HUDEP-2 (cell line): ENCODE data around the gene LINGO4.
"Not testable (repeated sequence)": the region's sequence is repeated elsewhere in the genome, so short reads cannot be mapped to it uniquely, and the experiment has no call there.

ENCODE experiments used
- DNase-seq, 76 experiments: peaks; one replicate each; lab custom pipeline; 2025; ENCODE audit not compliant: unreplicated experiment in 76 of 76; lab: John Stamatoyannopoulos, UW

The LINGO4 gene

DNA sequence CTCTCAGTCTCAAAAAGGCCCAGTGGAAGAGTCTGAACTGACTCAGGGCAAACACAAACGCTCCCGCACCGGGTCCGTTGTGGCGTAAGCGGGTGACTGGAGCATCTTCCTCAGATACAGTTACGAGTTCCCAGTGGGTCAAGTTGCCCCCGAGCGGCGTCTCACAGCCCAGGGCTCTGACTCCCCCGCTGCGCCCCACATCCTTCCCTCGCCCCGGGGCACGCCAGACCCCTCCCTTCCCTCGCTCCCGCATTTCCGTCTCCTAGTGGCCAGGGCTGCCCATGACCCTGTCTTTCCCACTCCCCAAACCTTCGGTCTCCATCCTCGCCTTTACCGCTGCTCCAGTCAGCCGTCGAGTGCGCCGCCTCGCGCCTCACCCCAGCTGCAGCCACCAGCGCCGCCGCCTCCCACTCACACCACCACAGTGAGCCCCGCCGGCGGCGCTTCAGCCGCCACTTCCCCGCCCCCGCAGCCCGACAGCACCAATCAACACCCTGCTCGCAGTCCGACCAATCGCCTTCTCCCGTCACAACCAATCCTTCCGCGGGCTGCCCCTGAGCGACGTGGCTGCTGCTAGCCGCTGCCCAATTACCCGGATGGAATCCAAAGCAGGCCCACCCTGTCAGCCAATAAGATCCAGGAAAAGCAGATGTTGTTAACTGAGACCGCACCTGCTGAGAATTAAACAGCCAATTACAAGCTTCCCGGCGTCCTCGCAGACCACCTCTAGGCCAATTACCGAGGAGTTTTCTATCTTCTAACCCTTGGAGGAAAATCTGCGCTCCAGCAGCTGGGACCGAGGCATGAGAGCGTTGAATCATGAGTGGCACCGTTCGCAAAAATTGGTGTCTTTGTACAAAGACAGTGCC is 14.9 kb downstream of the LINGO4 start, which contains the start of gene TDRKH:
TDRKH (minus strand) TSS at position 430 of the 869 bp plus-strand sequence. CDS start 7,478 bp downstream, outside the sequence.
- peak in 75 of 76 experiments; percentile 38 to 99 (median 98) for DNase-seq

DNA sequence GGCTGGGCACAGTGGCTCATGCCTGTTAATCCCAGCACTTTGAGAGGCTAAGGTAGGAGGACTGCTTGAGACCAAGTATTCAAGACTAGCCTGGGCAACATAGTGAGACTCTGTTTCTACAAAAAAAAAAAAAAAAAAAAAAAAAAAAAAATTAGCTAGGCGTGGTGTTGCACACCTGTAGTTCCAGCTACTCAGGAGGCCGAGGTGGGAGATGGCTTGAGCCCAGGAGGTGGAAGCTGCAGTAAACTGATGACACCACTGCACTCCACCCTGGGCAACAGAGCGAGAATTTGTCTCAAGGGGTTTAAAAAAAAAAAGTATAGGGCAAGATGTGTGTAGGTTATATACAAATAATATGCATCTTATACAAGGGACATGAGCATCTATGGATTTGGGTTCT is 17.5 kb downstream of the LINGO4 start:
- no peak for DNase-seq

DNA sequence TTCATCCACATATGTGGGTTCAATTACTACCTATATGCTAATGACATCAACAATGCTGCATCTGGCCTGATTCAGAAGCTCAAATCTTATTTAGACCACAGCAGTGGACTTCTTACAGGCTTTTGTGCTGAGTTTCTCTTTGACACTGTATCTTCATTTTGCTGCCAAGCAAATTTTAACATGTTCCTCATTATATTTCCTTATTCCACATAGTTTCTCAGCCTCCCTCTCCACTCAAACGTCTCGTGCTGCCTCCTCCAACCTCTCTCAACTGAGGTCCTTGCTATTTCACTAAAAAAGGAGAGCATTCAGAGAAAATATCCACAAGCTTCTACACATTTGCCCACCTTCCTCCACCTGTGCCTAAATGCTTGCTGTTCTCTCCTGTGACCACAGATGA is 21.4 kb downstream of the LINGO4 start:
- DNase-seq = no peak

DNA sequence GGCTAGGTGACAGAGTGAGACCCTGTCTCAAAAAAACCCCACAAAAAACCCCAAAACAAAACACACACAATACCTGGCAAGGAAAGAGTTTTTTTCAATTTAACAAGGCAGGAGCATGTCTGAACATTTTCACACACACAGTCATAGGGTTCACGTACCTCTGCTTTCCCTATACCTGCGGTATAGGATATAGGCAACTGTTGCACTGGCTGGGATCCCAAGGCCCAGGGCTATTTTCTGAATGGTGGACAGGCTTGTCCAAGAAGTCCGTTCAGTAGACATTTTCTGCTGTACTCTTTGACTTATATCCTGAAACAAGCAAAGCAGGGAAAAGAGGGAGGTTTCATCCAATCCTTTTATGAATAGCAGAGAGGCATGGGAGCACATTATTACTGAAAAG is 22.5 kb downstream of the LINGO4 start:
- no peak for DNase-seq

DNA sequence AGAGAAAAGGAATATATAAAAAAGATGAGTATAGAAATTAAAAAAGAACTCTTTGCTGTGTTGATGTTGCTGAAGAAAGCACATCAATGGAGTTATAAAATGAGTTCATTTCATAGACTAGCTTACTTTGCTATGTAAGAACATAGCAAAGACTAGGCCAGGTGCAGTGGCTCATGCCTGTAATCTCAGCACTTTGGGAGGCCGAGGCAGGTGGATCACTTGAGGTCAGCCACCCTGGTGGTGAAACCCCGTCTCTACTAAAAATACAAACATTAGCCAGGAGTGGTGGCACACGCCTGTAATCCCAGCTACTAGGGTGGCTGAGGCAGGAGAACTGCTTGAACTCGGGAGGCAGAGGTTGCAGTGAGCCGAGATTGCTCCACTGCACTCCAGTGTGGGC is 23.2 kb downstream of the LINGO4 start:
- DNase-seq = not testable (repeated sequence)

DNA sequence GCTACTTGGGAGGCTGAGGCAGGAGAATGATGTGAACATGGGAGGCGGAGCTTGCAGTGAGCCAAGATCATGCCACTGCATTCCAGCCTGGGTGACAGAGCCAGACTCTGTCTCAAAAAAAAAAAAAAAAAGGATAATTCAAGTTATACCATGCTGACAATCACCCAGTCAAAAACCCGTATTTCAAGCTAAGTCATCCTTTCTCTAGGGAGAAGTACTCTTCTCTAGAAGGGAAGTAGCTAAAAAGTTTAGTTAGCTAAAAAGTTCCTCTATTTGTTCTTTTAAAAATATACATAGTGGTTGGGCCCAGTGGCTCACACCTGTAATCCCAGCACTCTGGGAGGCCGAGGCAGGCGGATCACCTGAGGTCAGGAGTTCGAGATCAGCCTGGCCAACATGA is 24.5 kb downstream of the LINGO4 start:
- DNase-seq = not testable (repeated sequence)

DNA sequence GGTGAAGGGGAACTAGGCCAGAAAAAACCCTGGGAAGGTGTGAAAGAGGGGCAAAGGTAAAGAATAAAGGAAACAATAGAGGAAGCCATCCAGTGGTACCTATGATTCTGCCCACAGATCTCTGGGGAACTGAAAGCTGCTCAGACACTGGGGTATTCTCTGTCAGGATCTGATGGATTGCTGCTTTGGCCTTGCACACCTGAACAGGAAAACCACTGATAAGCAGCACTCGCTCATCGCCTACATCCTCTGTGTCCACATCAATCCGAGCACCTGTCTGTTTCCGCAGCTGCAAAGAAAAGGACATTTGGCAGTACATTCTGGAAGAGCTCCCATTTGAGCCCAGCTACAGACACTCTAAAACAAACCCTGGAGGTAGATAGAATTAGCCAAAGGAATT is 25.4 kb downstream of the LINGO4 start:
- DNase-seq = no peak

DNA sequence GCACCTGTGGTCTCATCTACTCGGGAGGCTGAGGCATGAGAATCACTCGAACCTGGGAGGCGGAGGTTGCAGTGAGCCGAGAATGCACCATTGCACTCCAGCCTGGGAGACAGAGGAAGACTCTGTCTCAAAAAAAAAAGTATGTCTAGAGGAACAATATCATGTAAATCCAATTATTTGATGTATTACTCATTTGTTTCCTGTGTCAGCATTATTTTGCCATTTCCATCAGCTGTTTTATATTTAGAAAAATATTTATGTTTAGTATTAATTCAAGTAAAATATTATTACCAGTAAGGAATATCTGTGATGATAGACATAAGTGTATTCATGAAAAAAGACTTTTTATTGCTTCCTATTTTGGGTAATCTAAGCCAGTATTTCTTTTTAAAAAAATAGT is 27.9 kb downstream of the LINGO4 start:
- no peak for DNase-seq

DNA sequence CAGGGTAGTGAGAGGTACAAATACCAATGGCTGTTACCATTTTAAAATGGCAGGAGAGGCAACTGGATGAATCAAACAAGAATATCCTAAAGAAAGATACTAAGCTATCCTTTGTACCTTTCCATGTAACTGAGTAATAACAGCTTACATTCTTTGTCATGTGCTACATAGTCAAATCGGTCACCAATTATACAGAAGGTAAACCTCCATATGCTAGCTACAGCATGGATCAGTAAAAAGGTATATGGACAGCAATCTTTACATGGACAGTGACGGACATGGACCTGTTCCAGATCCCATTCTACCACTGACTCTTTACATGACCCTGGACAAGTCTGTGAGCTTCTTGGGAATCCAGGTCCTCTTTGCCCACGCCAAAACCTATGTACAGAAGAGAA is 28.6 kb downstream of the LINGO4 start:
- no peak for DNase-seq

DNA sequence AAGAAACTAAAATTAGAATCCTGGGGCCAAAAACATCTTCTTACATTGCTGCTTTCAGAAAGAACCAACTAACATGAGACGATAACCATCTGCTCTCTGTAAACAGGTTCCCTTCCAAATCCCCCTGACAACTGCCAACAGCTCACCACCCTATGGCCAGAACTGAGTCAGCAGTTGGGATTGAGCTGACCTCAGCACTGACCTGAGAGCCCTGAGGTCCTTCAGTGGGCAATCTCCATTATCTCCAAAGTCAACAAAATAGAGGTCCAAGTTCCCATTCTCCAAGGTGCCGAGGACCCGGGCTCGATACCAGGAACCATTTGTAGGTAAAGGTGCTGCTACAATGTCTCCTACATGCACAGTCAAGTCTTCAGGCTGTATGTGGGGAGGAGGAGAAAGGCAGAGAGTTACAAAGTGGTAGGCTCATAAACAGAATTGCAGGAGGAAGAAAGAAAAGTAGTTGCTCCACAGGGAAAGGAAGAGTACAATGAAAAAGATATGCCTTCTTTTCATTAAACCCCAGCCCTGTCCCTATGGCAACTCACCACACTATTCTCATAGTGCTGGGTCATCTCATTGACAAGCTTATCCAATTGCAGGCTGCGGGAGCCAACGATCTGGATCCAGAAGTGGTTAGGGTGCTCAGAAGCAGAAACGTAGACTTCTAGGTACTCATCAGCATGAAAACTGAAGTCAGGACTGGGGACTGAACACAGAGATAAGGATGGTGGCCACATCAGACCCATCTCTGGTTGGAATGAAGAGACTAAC is 29.1 kb downstream of the LINGO4 start:
- DNase-seq = peak in 1 of 76 experiments; percentile 14

DNA sequence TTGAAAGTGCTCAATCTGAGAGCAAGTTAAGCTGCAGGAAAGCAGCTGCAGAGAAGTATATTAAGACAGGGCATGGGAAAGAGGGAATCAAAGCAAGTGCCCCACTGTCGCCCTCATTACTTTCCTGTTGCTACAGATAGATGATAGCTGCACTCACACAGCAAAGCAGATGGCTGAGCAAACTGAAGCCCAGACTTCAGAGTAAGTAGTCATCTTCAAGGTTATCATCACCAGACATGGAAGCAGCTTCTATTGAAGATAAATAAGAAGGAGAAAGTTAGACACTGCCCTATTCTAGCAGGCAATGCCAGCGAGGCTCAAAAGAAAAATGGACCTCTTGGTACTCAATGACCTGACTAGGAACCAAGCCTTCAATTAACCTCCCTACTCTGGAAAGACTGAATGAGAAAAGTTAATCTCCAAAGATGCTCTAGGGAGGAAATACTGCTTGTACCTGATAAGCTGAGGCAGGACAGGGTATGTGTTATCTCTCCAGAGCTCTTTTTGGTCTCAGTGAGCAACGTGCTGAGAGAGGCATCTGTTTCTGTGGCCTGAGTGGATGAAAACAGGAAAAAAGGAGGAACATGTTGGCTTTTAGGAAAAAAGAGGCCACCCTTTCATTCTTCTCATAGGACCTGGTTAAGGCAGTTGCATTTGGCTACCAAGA is 30.8 kb downstream of the LINGO4 start:
- peak in 50 of 76 experiments; percentile 1 to 75 (median 28) for DNase-seq

DNA sequence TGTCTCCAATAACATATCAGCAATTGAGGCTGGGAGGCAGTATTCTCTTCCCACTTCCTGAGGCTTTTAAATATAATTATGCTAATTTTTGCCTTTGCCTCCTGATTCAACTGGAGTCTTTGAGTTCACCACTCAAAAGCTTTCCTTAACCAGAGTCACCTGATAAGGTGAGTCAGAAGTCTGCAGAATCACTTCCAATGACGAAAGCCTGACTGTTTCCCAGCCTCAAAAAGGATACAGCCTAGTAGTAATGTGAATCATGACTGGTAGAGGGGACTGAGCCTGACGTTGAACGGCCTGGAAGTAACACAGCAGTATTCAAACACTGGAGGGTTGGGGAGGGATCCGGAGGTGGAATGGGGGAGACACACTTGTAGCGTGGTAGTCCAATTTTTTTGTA is 31.5 kb downstream of the LINGO4 start:
- no peak for DNase-seq

DNA sequence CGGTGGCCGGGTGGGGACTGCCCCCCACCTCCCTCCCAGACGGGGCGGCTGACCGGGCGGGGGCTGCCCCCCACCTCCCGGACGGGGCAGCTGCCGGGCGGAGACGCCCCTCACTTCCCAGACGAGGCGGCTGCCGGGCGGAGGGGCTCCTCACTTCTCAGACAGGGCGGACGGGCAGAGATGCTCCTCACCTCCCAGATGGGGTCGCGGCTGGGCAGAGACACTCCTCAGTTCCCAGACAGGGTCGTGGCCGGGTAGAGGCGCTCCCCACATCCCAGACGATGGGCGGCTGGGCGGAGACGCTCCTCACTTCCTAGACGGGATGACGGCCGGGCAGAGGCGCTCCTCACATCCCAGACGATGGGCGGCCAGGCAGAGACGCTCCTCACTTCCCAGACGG is 35.9 kb downstream of the LINGO4 start:
- DNase-seq = not testable (repeated sequence)

DNA sequence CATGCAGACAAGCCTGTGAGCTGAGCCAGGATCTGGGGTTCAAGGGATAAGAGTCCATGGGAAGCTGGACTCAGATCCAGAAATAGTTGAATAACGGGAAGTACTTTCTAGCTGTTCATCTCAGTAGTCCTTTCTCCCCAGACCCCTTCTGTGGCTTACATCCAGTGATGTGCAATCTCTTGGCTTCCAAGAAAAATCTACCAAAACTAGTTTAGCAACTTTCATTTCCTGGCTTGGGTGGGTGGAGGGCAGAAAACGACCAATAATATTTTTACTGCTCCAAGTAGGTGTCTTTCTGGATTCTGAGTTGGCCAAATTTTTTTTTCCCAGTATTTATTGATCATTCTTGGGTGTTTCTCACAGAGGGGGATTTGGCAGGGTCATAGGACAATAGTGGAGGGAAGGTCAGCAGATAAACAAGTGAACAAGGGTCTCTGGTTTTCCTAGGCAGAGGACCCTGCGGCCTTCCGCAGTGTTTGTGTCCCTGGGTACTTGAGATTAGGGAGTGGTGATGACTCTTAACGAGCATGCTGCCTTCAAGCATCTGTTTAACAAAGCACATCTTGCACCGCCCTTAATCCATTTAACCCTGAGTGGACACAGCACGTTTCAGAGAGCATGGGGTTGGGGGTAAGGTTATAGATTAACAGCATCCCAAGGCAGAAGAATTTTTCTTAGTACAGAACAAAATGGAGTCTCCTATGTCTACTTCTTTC is 36.7 kb downstream of the LINGO4 start:
- DNase-seq = not testable (repeated sequence)

DNA sequence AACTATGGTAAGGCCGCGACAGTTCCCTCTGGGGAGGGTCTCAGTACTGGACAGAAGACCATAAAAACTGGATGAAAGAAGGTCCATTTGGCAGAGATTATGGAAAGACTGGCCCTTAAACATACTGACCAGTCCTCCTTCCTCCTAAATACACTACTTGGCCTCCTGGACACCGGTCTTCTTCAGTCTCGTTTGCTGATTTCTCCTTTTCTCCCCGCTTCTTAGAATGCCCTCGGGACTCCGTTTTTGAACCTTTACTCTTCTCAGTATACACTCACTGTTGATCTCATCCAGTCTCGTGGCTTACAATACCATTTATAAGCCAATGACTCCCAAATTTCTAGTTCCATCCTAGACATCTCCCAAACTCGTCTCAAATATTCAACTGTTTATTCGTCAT is 41.2 kb downstream of the LINGO4 start:
- DNase-seq = no peak

DNA sequence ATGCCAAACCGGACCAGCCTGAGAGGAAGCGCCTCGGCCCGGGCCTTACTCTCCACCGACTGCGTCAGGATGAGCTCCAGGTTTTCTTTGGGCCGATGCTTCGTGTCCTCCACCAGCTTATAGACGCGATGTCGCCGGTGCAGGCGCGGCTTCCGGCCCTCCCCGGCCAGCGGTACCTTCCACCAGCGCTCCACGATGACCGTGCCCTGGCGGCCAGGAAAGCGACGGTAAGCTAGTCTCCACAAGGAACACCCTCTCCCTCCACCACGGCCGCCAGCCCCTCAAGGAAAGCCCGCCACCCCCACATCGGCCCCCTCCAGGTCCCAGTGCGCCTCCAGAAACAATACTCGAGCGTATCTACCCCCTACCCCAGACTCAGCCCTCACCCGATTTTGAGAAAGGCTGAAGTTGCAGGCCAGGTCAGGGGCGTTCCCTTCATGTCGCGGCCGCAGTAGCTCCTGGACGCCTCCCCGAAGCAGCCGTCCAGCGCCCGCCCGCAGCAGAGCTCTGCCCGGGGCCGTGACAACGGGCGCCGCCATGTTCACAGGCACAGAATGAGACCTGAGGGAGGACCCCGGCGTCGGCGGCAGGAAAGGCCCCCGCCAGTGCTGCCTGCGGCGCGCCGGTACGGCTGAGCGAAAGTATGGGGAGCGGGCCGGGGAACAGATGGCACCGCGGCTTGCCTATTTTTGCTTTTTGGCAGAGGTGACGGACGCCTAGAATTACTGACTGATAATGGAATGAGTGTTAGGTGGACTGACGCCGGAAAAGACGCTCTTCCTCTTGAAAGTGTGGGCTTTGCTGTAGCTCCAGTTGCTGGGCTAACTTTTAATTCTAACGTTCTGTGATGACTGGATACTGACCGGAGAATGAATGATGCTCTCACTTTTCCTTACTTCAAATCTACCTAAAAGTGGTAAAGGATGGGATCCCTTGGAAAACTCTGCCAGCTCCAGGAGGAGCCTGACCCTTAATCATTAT is 42.0 kb downstream of the LINGO4 start, which contains the start of gene MRPL9:
MRPL9 (minus strand) TSS at position 556 of the 981 bp plus-strand sequence; CDS start at position 539, 17 bp downstream.
- DNase-seq = peak in 73 of 76 experiments; percentile 14 to 89 (median 71)

DNA sequence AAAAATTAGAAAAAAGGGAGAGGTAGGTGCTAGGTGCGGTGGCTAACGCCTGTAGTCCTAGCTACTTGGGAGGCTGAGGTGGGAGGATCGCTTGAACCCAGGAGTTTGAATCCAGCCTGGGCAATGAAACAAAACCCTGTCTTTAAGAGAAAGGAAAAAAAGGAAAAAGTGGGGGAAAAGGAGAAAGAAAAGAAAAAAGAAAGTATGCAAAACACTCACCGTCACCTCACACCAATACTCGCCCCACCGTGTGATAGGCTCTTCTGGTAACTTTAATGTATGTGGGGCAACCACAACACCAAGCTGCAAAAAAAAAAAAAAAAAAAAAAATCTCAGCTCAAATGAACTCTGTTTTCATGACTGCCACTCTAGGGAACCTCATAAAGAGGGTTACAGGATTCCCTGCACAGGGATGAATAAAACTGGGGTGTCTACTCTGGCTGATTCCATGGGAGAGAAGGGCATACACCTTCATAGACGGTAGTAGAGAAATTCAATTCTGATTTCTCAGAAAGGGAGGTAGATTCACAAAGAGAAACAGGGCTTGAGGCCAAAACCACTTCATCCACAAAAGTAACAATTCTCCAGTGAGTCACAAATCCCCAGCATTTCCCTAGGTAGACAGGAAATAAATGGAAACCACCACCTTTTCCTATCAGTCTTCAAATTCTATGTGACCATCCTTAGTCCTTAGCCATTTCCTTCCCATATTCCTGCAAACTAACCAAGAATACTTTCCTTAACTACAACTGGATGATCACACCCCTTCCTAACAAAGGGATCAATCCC is 44.4 kb downstream of the LINGO4 start:
- no peak for DNase-seq

DNA sequence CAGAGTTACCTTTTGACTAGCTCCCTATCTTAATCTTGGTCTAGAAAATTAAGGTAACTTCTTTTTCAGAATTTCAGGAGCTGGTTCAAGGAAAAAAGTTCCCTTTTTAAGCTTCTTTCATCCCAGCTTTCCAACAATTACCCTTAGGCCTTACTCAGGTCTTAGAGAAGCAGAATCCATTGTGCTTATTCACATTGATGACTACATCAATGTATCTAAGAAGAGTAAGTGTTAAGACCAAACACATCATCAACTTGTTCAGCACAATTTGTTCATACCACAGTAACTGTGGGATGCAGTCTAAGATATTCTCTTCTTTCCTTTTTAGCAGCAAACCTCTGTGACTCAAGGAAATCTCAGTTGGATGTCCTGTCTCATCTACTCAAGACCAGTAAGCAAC is 46.0 kb downstream of the LINGO4 start:
- no peak for DNase-seq
